Stomach smooth muscle (tissue), 2 donors: ENCODE data around the gene PSMB1.
A peak's percentile ranks its signal among the peaks of the same experiment; 100 is the strongest.
"Not testable (repeated sequence)": the region's sequence is repeated elsewhere in the genome, so short reads cannot be mapped to it uniquely, and the experiment has no call there.

Experiments used
- H3K27ac ChIP-seq: one replicate; pipeline ENCODE4 v1.7.0; 2013; ENCODE audit warnings: mild to moderate bottlenecking, low read length, inconsistent platforms
- H3K27me3 ChIP-seq, 2 donors: one replicate each; pipeline ENCODE4 v1.7.0; 2013; ENCODE audit warnings: low read length in 2 of 2; ENCODE audit not compliant: insufficient read depth in 2 of 2, control insufficient read depth in 1 of 2
- H3K36me3 ChIP-seq, 2 donors: one replicate each; pipeline ENCODE4 v1.7.0; 2013; ENCODE audit warnings: low read length in 2 of 2; ENCODE audit not compliant: control insufficient read depth in 2 of 2, insufficient read depth in 2 of 2
- H3K4me1 ChIP-seq: one replicate; pipeline ENCODE4 v1.7.0; 2013; ENCODE audit warnings: low read length; ENCODE audit not compliant: control insufficient read depth, insufficient read depth
- H3K4me3 ChIP-seq, 2 donors: one replicate each; pipeline ENCODE4 v1.7.0; 2013; ENCODE audit warnings: low read length in 2 of 2
- H3K9ac ChIP-seq, 2 donors: one replicate each; pipeline ENCODE4 v1.7.0; 2013; ENCODE audit warnings: low read length in 2 of 2, mild to moderate bottlenecking in 1 of 2
- H3K9me3 ChIP-seq, 2 donors: one replicate each; pipeline ENCODE4 v1.7.0; 2013; ENCODE audit warnings: low read length in 2 of 2; ENCODE audit not compliant: control insufficient read depth in 2 of 2
- donor health status: healthy.
- donor health status: Pancreatic carcinoma.

Gene PSMB1

GRCh38 chr6:170535004-170535403 is 18.1 kb downstream of the PSMB1 start:
- Histone ChIP-seq H3K4me1 (peaks cover 3% of the 10 kb centered on the region), H3K36me3 (peaks cover 42 to 46% of the 10 kb centered on the region in 2 donors), H3K4me3 (no peak overlapping the region), H3K9ac (no peak overlapping the region), H3K27me3 (no peaks in the 10 kb centered on the region), H3K9me3 (no peaks in the 10 kb centered on the region), H3K27ac (no peak overlapping the region)

GRCh38 chr6:170533792-170534191 is 19.3 kb downstream of the PSMB1 start:
- H3K27ac ChIP-seq = no peak overlapping the region
- H3K27me3 ChIP-seq = no peaks in the 10 kb centered on the region
- H3K9ac ChIP-seq = no peak overlapping the region
- no peak overlapping the region for H3K4me3 ChIP-seq
- peaks cover 37 to 46% of the 10 kb centered on the region in 2 donors for H3K36me3 ChIP-seq
- H3K9me3 ChIP-seq = no peaks in the 10 kb centered on the region
- H3K4me1 ChIP-seq = peaks cover 3% of the 10 kb centered on the region

GRCh38 chr6:170532867-170533488 is 20.1 kb downstream of the PSMB1 start:
- peaks cover 3% of the 10 kb centered on the region for H3K4me1 ChIP-seq
- H3K36me3 ChIP-seq = peaks cover 34 to 39% of the 10 kb centered on the region in 2 donors
- H3K27ac ChIP-seq = peak overlapping the region; percentile 24
- H3K9me3 ChIP-seq = no peaks in the 10 kb centered on the region
- H3K9ac ChIP-seq = no peak overlapping the region
- no peaks in the 10 kb centered on the region for H3K27me3 ChIP-seq
- H3K4me3 ChIP-seq = no peak overlapping the region

GRCh38 chr6:170529839-170530469 is 23.2 kb downstream of the PSMB1 start:
- H3K27ac ChIP-seq = no peak overlapping the region
- H3K4me3 ChIP-seq = no peak overlapping the region
- H3K36me3 ChIP-seq = peaks cover 9 to 10% of the 10 kb centered on the region in 2 donors
- H3K9me3 ChIP-seq = no peaks in the 10 kb centered on the region
- H3K27me3 ChIP-seq = no peaks in the 10 kb centered on the region
- H3K9ac ChIP-seq = no peak overlapping the region
- H3K4me1 ChIP-seq = peaks cover 3% of the 10 kb centered on the region

- H3K9ac ChIP-seq, H3K4me1 ChIP-seq, H3K9me3 ChIP-seq, H3K36me3 ChIP-seq, H3K27me3 ChIP-seq, H3K27ac ChIP-seq, H3K4me3 ChIP-seq: not testable (repeated sequence)
Observed at GRCh38 chr6:170527995-170528394, 25.1 kb downstream of the PSMB1 start.

GRCh38 chr6:170525795-170526194 is 27.3 kb downstream of the PSMB1 start:
- Histone ChIP-seq H3K36me3 (no peaks in the 10 kb centered on the region), H3K4me3 (no peak overlapping the region), H3K9me3 (no peaks in the 10 kb centered on the region), H3K4me1 (no peaks in the 10 kb centered on the region), H3K27me3 (no peaks in the 10 kb centered on the region), H3K27ac (no peak overlapping the region), H3K9ac (no peak overlapping the region)

- Histone ChIP-seq H3K36me3 (no peaks in the 10 kb centered on the region), H3K4me3 (no peak overlapping the region), H3K9me3 (no peaks in the 10 kb centered on the region), H3K27me3 (no peaks in the 10 kb centered on the region), H3K9ac (no peak overlapping the region), H3K27ac (no peak overlapping the region), H3K4me1 (no peaks in the 10 kb centered on the region)
Observed at GRCh38 chr6:170524172-170524502, 29.0 kb downstream of the PSMB1 start.

- H3K9ac ChIP-seq = no peak overlapping the region
- H3K4me3 ChIP-seq = no peak overlapping the region
- H3K27ac ChIP-seq = no peak overlapping the region
- no peaks in the 10 kb centered on the region for H3K4me1 ChIP-seq
- H3K27me3 ChIP-seq = no peaks in the 10 kb centered on the region
- H3K36me3 ChIP-seq = no peaks in the 10 kb centered on the region
- no peaks in the 10 kb centered on the region for H3K9me3 ChIP-seq
Observed at GRCh38 chr6:170523256-170524171, 29.6 kb downstream of the PSMB1 start.

GRCh38 chr6:170522565-170523183 is 30.4 kb downstream of the PSMB1 start:
- Histone ChIP-seq H3K9me3 (no peaks in the 10 kb centered on the region), H3K9ac (no peak overlapping the region), H3K27ac (no peak overlapping the region), H3K4me1 (no peaks in the 10 kb centered on the region), H3K4me3 (no peak overlapping the region), H3K27me3 (no peaks in the 10 kb centered on the region), H3K36me3 (no peaks in the 10 kb centered on the region)

GRCh38 chr6:170516783-170517616 is 36.1 kb downstream of the PSMB1 start:
- Histone ChIP-seq H3K4me3 (no peak overlapping the region), H3K9ac (no peak overlapping the region), H3K4me1 (no peaks in the 10 kb centered on the region), H3K36me3 (no peaks in the 10 kb centered on the region), H3K9me3 (peaks cover 0 to 4% of the 10 kb centered on the region in 2 donors), H3K27me3 (no peaks in the 10 kb centered on the region), H3K27ac (no peak overlapping the region)
